Right lobe of liver (tissue), 4 donors: ENCODE data around the gene CDC42BPB.

Experiments
- POLR2A ChIP-seq: fragments of 450-650 bp; IDR thresholded peaks from one replicate; pipeline ENCODE4 v1.6.1; 2017; ENCODE audit warnings: antibody characterized with exemption, mild to moderate bottlenecking
- TF ChIP-seq, protein P1 (sequence below), 4 donors: fragments of 200-600 bp in 3 of 4; fragments of 450-650 bp in 1 of 4; IDR thresholded peaks; one replicate each; pipeline versions ENCODE4 v1.5.1 to v1.8.0; 2016 to 2022; ENCODE audit warnings: antibody characterized with exemption in 4 of 4, mild to moderate bottlenecking in 2 of 4
- donor health status: DM: no; HTN: no; CAD: no.
- donor health status: DM: no; HTN: no; CAD: no.
- donor health status: DM: no; HTN: yes; CAD: no.

DNA sequence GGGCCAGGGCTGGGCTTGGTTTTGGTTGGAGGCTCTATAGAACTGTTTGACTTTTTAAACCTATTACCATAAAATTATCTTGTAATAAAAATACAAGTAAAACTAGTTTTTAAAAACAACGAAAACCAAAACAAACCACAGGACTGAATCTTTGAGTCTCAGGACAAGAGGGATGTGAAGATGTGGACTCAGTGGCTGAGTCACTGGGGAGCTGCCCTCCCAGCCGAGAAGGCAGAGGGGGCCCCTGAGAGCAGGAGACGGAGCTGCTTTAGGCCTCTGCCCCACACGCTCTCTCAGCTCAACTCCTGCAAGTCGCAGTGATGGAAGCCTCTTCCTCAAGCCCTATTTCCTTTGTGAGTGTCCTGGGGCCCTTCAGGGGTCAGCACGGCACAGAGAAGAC is 59.0 kb downstream of the CDC42BPB start:
- TF ChIP-seq, protein P1, sequence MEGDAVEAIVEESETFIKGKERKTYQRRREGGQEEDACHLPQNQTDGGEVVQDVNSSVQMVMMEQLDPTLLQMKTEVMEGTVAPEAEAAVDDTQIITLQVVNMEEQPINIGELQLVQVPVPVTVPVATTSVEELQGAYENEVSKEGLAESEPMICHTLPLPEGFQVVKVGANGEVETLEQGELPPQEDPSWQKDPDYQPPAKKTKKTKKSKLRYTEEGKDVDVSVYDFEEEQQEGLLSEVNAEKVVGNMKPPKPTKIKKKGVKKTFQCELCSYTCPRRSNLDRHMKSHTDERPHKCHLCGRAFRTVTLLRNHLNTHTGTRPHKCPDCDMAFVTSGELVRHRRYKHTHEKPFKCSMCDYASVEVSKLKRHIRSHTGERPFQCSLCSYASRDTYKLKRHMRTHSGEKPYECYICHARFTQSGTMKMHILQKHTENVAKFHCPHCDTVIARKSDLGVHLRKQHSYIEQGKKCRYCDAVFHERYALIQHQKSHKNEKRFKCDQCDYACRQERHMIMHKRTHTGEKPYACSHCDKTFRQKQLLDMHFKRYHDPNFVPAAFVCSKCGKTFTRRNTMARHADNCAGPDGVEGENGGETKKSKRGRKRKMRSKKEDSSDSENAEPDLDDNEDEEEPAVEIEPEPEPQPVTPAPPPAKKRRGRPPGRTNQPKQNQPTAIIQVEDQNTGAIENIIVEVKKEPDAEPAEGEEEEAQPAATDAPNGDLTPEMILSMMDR (IDR thresholded peaks at IDR 0.05), result no peak
- TF ChIP-seq POLR2A, result no peak
